IPS-11a (cell line): Measurements from ENCODE around the gene SND1.

Experiments used
- H3K4me3 ChIP-seq: one replicate; pipeline ENCODE4 v1.5.1; 2013; ENCODE audit warnings: low read depth, low read length, control low read depth

The SND1 gene

GRCh38 chr7:127798023-127798422 is 146.0 kb downstream of the SND1 start:
- no peak overlapping the region for H3K4me3 ChIP-seq

- H3K4me3 ChIP-seq: no peak overlapping the region
Measured at GRCh38 chr7:127798769-127799372, 146.9 kb downstream of the SND1 start.

- H3K4me3 ChIP-seq: no peak overlapping the region
Measured at GRCh38 chr7:127799535-127800305, 147.7 kb downstream of the SND1 start.

GRCh38 chr7:127802845-127803244 is 150.9 kb downstream of the SND1 start:
- H3K4me3 ChIP-seq: no peak overlapping the region

GRCh38 chr7:127803626-127804025 is 151.6 kb downstream of the SND1 start:
- H3K4me3 ChIP-seq: no peak overlapping the region

- no peak overlapping the region for H3K4me3 ChIP-seq
Measured at GRCh38 chr7:127807340-127807739, 155.3 kb downstream of the SND1 start.

- no peak overlapping the region for H3K4me3 ChIP-seq
Measured at GRCh38 chr7:127807829-127808228, 155.8 kb downstream of the SND1 start.

- no peak overlapping the region for H3K4me3 ChIP-seq
Measured at GRCh38 chr7:127809261-127809702, 157.3 kb downstream of the SND1 start.

GRCh38 chr7:127810113-127810512 is 158.1 kb downstream of the SND1 start:
- no peak overlapping the region for H3K4me3 ChIP-seq

- no peak overlapping the region for H3K4me3 ChIP-seq
Measured at GRCh38 chr7:127810696-127811660, 159.0 kb downstream of the SND1 start.

- H3K4me3 ChIP-seq: no peak overlapping the region
Measured at GRCh38 chr7:127812540-127812939, 160.5 kb downstream of the SND1 start.

GRCh38 chr7:127813991-127814541 is 162.1 kb downstream of the SND1 start:
- no peak overlapping the region for H3K4me3 ChIP-seq

GRCh38 chr7:127815631-127816145 is 163.7 kb downstream of the SND1 start:
- H3K4me3 ChIP-seq: no peak overlapping the region

GRCh38 chr7:127816354-127817190 is 164.6 kb downstream of the SND1 start:
- H3K4me3 ChIP-seq: no peak overlapping the region

- H3K4me3 ChIP-seq: no peak overlapping the region
Measured at GRCh38 chr7:127817466-127817865, 165.5 kb downstream of the SND1 start.

- no peak overlapping the region for H3K4me3 ChIP-seq
Measured at GRCh38 chr7:127818306-127818705, 166.3 kb downstream of the SND1 start.

- H3K4me3 ChIP-seq: no peak overlapping the region
Measured at GRCh38 chr7:127819975-127820731, 168.2 kb downstream of the SND1 start.

- H3K4me3 ChIP-seq: no peak overlapping the region
Measured at GRCh38 chr7:127820732-127821085, 168.7 kb downstream of the SND1 start.

GRCh38 chr7:127821146-127821545 is 169.2 kb downstream of the SND1 start:
- no peak overlapping the region for H3K4me3 ChIP-seq
